Right atrium auricular region (tissue), 2 donors: ENCODE results near the gene DOP1B. TPM values are rescaled to one million over a fixed set of nuclear protein-coding genes. Genes with fewer than 3 reads are reported as not detected.

Experiments used
- DNase-seq: peaks from one replicate; pipeline ENCODE4 v3.0.0-alpha.2; 2019; ENCODE audit warnings: low spot score
- H3K27ac ChIP-seq, 2 donors: fragments of 200-600 bp; sonication (generic); 1 replicate in 1 of 2; 2 replicates in 1 of 2; pipeline ENCODE4 v1.5.1; 2016 to 2019
- H3K27me3 ChIP-seq, 2 donors: fragments of 200-600 bp; sonication (generic); one replicate each; pipeline versions ENCODE4 v1.5.1 to v1.6.0; 2017 to 2019
- H3K36me3 ChIP-seq: fragments of 200-600 bp; sonication (generic); one replicate; pipeline ENCODE4 v1.5.1; 2016
- H3K4me1 ChIP-seq, 2 donors: fragments of 200-600 bp; sonication (generic); one replicate each; pipeline versions ENCODE4 v1.5.1 to v1.6.0; 2017 to 2019
- H3K4me3 ChIP-seq, 2 donors: fragments of 200-600 bp; sonication (generic); 1 replicate in 1 of 2; 2 replicates in 1 of 2; pipeline ENCODE4 v1.5.1; 2017 to 2019; ENCODE audit warnings: mild to moderate bottlenecking in 1 of 2, moderate library complexity in 1 of 2
- H3K9me3 ChIP-seq, 2 donors: fragments of 200-600 bp; sonication (generic); one replicate each; pipeline ENCODE4 v1.5.1; 2019
- total RNA-seq, 2 donors: library from RNA; depleted of rRNA; stranded (reverse); fragments of >200 nt; gene quantifications; one replicate each; pipeline ENCODE4 v1.1.0, GENCODE V29; 2016
- TF ChIP-seq, protein P1 (sequence below), 2 donors: fragments of 200-600 bp; sonication (generic); IDR thresholded peaks; one replicate each; pipeline ENCODE4 v1.5.1; 2019; ENCODE audit warnings: antibody characterized with exemption in 2 of 2

Gene DOP1B
- total RNA-seq, 2 donors from 2014 or later, result 4.0 to 4.9 TPM

DNA sequence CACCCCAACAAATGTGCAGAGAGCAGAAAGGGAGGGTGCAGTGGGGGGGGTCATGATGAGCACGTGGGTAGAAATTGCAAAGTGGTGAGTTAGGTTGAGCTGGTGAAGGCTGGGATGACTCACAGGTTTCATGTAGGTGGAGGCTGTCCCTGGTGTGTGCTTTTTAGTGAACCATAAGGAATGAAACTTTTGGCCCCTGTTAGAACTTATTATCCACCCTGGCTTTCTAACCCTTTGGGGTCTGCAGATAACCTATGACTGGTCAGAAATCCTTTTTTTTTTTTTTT is 46.9 kb downstream of the DOP1B start:
- Histone ChIP-seq H3K9me3 (no peaks in the 10 kb centered on the region), H3K4me3 (no peak overlapping the region), H3K27me3 (no peaks in the 10 kb centered on the region), H3K27ac (no peak overlapping the region), H3K4me1 (no peaks in the 10 kb centered on the region), H3K36me3 (no peaks in the 10 kb centered on the region)
- TF ChIP-seq, protein P1, sequence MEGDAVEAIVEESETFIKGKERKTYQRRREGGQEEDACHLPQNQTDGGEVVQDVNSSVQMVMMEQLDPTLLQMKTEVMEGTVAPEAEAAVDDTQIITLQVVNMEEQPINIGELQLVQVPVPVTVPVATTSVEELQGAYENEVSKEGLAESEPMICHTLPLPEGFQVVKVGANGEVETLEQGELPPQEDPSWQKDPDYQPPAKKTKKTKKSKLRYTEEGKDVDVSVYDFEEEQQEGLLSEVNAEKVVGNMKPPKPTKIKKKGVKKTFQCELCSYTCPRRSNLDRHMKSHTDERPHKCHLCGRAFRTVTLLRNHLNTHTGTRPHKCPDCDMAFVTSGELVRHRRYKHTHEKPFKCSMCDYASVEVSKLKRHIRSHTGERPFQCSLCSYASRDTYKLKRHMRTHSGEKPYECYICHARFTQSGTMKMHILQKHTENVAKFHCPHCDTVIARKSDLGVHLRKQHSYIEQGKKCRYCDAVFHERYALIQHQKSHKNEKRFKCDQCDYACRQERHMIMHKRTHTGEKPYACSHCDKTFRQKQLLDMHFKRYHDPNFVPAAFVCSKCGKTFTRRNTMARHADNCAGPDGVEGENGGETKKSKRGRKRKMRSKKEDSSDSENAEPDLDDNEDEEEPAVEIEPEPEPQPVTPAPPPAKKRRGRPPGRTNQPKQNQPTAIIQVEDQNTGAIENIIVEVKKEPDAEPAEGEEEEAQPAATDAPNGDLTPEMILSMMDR (IDR thresholded peaks at IDR 0.05), result no peak
- no peak for DNase-seq

DNA sequence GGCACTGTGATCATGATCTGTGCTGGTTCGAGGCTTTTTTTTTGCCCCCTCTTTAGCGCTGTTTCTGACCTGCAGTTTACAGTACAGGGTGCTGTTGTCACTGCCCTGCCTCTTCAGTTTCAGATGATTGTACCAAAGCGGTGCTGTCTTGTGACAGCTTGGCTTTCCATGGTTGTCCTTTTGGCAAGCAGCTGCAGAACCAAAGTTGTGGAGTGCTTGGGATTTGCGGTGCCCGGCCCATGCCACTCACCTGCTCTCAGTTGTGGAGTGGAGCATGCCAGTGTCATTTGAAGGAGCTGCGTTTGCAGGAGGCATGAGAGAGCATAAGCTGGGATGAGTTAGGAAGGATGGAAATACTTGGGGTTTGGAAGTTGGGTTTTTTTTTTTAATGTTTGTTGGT is 48.4 kb downstream of the DOP1B start:
- no peak for DNase-seq
- Histone ChIP-seq H3K9me3 (no peaks in the 10 kb centered on the region), H3K27me3 (no peaks in the 10 kb centered on the region), H3K27ac (no peak overlapping the region), H3K36me3 (no peaks in the 10 kb centered on the region), H3K4me3 (no peak overlapping the region), H3K4me1 (no peaks in the 10 kb centered on the region)
- TF ChIP-seq, protein P1 (IDR thresholded peaks at IDR 0.05), result no peak

DNA sequence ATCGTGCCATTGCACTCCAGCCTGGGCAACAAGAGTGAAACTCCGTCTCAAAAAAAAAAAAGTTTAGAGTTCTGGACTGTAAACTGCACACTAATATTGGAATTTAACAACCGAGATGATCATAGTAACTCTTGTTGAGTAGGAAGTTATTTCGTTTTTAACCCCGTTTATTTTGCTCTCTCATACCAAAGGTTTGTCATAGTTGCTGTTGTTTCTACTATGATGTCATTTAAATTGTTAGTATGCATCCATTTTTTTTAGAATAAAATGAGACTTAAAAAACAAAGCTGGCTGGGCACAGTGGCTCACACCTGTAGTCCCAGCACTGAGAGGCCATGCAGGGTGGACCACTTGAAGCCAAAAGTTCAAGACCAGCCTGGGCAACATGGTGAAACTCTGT is 49.3 kb downstream of the DOP1B start:
- Histone ChIP-seq H3K9me3 (no peaks in the 10 kb centered on the region), H3K4me3 (no peak overlapping the region), H3K27me3 (no peaks in the 10 kb centered on the region), H3K27ac (no peak overlapping the region), H3K36me3 (no peaks in the 10 kb centered on the region), H3K4me1 (no peaks in the 10 kb centered on the region)
- DNase-seq, result no peak
- TF ChIP-seq, protein P1 (IDR thresholded peaks at IDR 0.05), result no peak

Other genes starting within 250 kb of the DOP1B start
- gene SETD4, start 96.3 kb upstream of the DOP1B start, total RNA-seq, result 1 to 10 TPM; 6.3 to 7.6 TPM
- gene CBR1, start 86.8 kb upstream of the DOP1B start, total RNA-seq, result 100 to 1,000 TPM in 1 of 2 donors, 10 to 100 TPM in 1; 60.7 to 101 TPM
- gene CBR3, start 21.7 kb upstream of the DOP1B start, total RNA-seq, result 1 to 10 TPM; 1.8 to 8.2 TPM
- gene MORC3, start 163.4 kb downstream of the DOP1B start, total RNA-seq, result 10 to 100 TPM; 21.1 to 23.7 TPM
- 1 to 10 TPM in 1 of 2 donors, under 1 TPM in 1; 0.33 to 1.2 TPM for gene CHAF1B, start 228.6 kb downstream of the DOP1B start, total RNA-seq